Tibial nerve (tissue), 4 donors: Measurements from ENCODE around the gene CD274. TPM values are rescaled to one million over a fixed set of nuclear protein-coding genes. Genes with fewer than 3 reads are reported as not detected.
"Not testable (repeated sequence)": the region's sequence is repeated elsewhere in the genome, so short reads cannot be mapped to it uniquely, and the experiment has no call there.

ENCODE experiments used
- DNase-seq, 2 donors: peaks; one replicate each; pipeline ENCODE4 v3.0.0-alpha.2; 2019; ENCODE audit warnings: low spot score in 2 of 2
- H3K27ac ChIP-seq, 4 donors: fragments of 200-600 bp; sonication (generic) in 3 of 4; one replicate each; pipeline ENCODE4 v1.5.1; 2017 to 2019; ENCODE audit warnings: mild to moderate bottlenecking in 1 of 4
- H3K27me3 ChIP-seq, 2 donors: fragments of 200-600 bp; sonication (generic) in 1 of 2; one replicate each; pipeline versions ENCODE4 v1.5.1 to v1.6.0; 2017 to 2019
- H3K36me3 ChIP-seq, 3 donors: fragments of 200-600 bp; sonication (generic); one replicate each; pipeline ENCODE4 v1.5.1; 2018 to 2019
- H3K4me1 ChIP-seq, 4 donors: fragments of 200-600 bp; sonication (generic) in 3 of 4; one replicate each; pipeline ENCODE4 v1.5.1; 2017 to 2019
- H3K4me3 ChIP-seq, 4 donors: fragments of 200-600 bp; sonication (generic) in 3 of 4; one replicate each; pipeline ENCODE4 v1.5.1; 2017 to 2019; ENCODE audit warnings: mild to moderate bottlenecking in 1 of 4, moderate library complexity in 1 of 4
- H3K9me3 ChIP-seq, 4 donors: fragments of 200-600 bp; sonication (generic) in 3 of 4; one replicate each; pipeline ENCODE4 v1.5.1; 2017 to 2019
- CTCF ChIP-seq, 5 experiments: fragments of 200-600 bp in 3 of 5; fragments of 450-650 bp in 2 of 5; sonication (generic) in 3 of 5; IDR thresholded peaks; one replicate each; pipeline ENCODE4 v1.5.1; 2016 to 2019; ENCODE audit warnings: antibody characterized with exemption in 5 of 5, mild to moderate bottlenecking in 3 of 5, moderate library complexity in 2 of 5
- EP300 ChIP-seq, 2 donors: sonication (generic); formaldehyde crosslinking; IDR thresholded peaks; one replicate each; pipeline ENCODE4 v1.6.1; 2017; ENCODE audit warnings: antibody characterized with exemption in 2 of 2, mild to moderate bottlenecking in 1 of 2
- POLR2A ChIP-seq, 2 donors: fragments of 450-650 bp; IDR thresholded peaks; one replicate each; pipeline ENCODE4 v1.6.1; 2017; ENCODE audit warnings: antibody characterized with exemption in 2 of 2, mild to moderate bottlenecking in 2 of 2, moderate library complexity in 2 of 2
- WGBS, 2 donors: methylation state at CpG; one replicate each; pipeline ENCODE4 v1.1.5; 2018; 5-methylcytosine and 5-hydroxymethylcytosine counted together
- total RNA-seq, 4 donors: library from RNA; depleted of rRNA; stranded (reverse); fragments of >200 nt; gene quantifications; one replicate each; pipeline ENCODE4 v1.1.0, GENCODE V29; 2016

The CD274 gene
- total RNA-seq, 4 donors from 2014 or later: 2.1 to 4.2 (median 2.5) TPM

GRCh38 chr9:5459289-5459829 is 9.0 kb downstream of the CD274 start:
- H3K4me3 ChIP-seq: no peak overlapping the region
- WGBS, 2 donors: 80 to 82% methylated on average over 4 of the region's 4 CpGs
- H3K9me3 ChIP-seq: no peaks in the 10 kb centered on the region
- H3K4me1 ChIP-seq: no peaks in the 10 kb centered on the region
- H3K27ac ChIP-seq: no peak overlapping the region
- TF ChIP-seq CTCF (IDR thresholded peaks at IDR 0.05) (no peak), POLR2A (IDR thresholded peaks at IDR 0.05) (no peak), EP300 (IDR thresholded peaks at IDR 0.05) (no peak)
- no peaks in the 10 kb centered on the region for H3K27me3 ChIP-seq
- no peak for DNase-seq
- peaks cover 0 to 12% (median 0%) of the 10 kb centered on the region in 3 donors for H3K36me3 ChIP-seq

- no peak overlapping the region for H3K4me3 ChIP-seq
- no peaks in the 10 kb centered on the region for H3K4me1 ChIP-seq
- 79 to 89% methylated on average over 1 of the region's 1 CpG for WGBS, 2 donors
- H3K36me3 ChIP-seq: peaks cover 0 to 15% (median 0%) of the 10 kb centered on the region in 3 donors
- no peaks in the 10 kb centered on the region for H3K27me3 ChIP-seq
- no peak overlapping the region for H3K27ac ChIP-seq
- H3K9me3 ChIP-seq: no peaks in the 10 kb centered on the region
- no peak for TF ChIP-seq EP300 (IDR thresholded peaks at IDR 0.05)
- TF ChIP-seq POLR2A (IDR thresholded peaks at IDR 0.05): no peak
- TF ChIP-seq CTCF (IDR thresholded peaks at IDR 0.05): no peak
- no peak for DNase-seq
These were observed 9.8 kb downstream of the CD274 start for GRCh38 chr9:5460157-5460556.

GRCh38 chr9:5464831-5465330 is 14.5 kb downstream of the CD274 start:
- not testable (repeated sequence) for H3K9me3 ChIP-seq, H3K27me3 ChIP-seq, H3K27ac ChIP-seq, H3K4me3 ChIP-seq, H3K4me1 ChIP-seq, DNase-seq
- WGBS, 2 donors: 90 to 91% methylated on average over 4 of the region's 4 CpGs
- peaks cover 0 to 31% (median 0%) of the 10 kb centered on the region in 3 donors for H3K36me3 ChIP-seq

- Histone ChIP-seq H3K4me1 (no peaks in the 10 kb centered on the region), H3K27ac (no peak overlapping the region), H3K9me3 (no peaks in the 10 kb centered on the region), H3K36me3 (peaks cover 0 to 31% (median 0%) of the 10 kb centered on the region in 3 donors), H3K27me3 (no peaks in the 10 kb centered on the region), H3K4me3 (no peak overlapping the region)
- TF ChIP-seq EP300 (IDR thresholded peaks at IDR 0.05): no peak
- no peak for TF ChIP-seq CTCF (IDR thresholded peaks at IDR 0.05)
- TF ChIP-seq POLR2A (IDR thresholded peaks at IDR 0.05): no peak
- WGBS, 2 donors: 67 to 74% methylated on average over 1 of the region's 1 CpG
- no peak for DNase-seq
These were observed 15.7 kb downstream of the CD274 start for GRCh38 chr9:5466005-5466404.

- H3K4me1 ChIP-seq: no peaks in the 10 kb centered on the region
- DNase-seq: no peak
- 57 to 60% methylated on average over 2 of the region's 2 CpGs for WGBS, 2 donors
- TF ChIP-seq POLR2A (IDR thresholded peaks at IDR 0.05): no peak
- no peak for TF ChIP-seq EP300 (IDR thresholded peaks at IDR 0.05)
- no peak for TF ChIP-seq CTCF (IDR thresholded peaks at IDR 0.05)
- H3K4me3 ChIP-seq: no peak overlapping the region
- H3K27ac ChIP-seq: no peak overlapping the region
- H3K36me3 ChIP-seq: peaks cover 0 to 31% (median 0%) of the 10 kb centered on the region in 3 donors
- no peaks in the 10 kb centered on the region for H3K27me3 ChIP-seq
- H3K9me3 ChIP-seq: no peaks in the 10 kb centered on the region
These were observed 16.4 kb downstream of the CD274 start for GRCh38 chr9:5466766-5467165.
